Measurements from ENCODE around the gene JAK1. TPM values are rescaled to one million over a fixed set of nuclear protein-coding genes. Genes with fewer than 3 reads are reported as not detected.

JAK1 gene
- total RNA-seq, 1 experiment from 2014 or later = 138 TPM

GRCh38 chr1:64923294-64923718, 43.0 kb downstream of the JAK1 start:
- Histone ChIP-seq H3K4me1 (ENCODE audit: control insufficient read depth, insufficient read depth, low read length) (peaks cover 46% of the 10 kb centered on the region), H3K4me3 (ENCODE audit: low read depth in 2 of 2, low read length in 2 of 2) (no peak overlapping the region), H3K36me3 (ENCODE audit: control insufficient read depth, insufficient read depth, low read length) (no peaks in the 10 kb centered on the region), H3K27ac (ENCODE audit: low read length) (no peak overlapping the region), H3K27me3 (ENCODE audit: control insufficient read depth, insufficient read depth, low read length) (no peaks in the 10 kb centered on the region), H3K9me3 (ENCODE audit: control insufficient read depth, insufficient read depth, low read depth, low read length) (no peaks in the 10 kb centered on the region)
- intact Hi-C loops (cut with micrococcal nuclease; ENCODE audit: unreplicated experiment) = no loop called here
- TF ChIP-seq POLR2AphosphoS5 (IDR thresholded peaks at IDR 0.05; ENCODE audit: low read depth, low read length) (no peak), SIN3A (IDR thresholded peaks at IDR 0.05; ENCODE audit: borderline replicate concordance, insufficient read depth, low read depth, low read length) (no peak), TCF7L2 (IDR thresholded peaks at IDR 0.05; ENCODE audit: low read depth, low read length) (no peak), CTCF (IDR thresholded peaks at IDR 0.05) (no peak), REST (IDR thresholded peaks at IDR 0.05; ENCODE audit: insufficient read depth in 1 of 2, low read depth in 2 of 2, low read length in 1 of 2) (no peak)
- ATAC-seq (no peak), DNase-seq (ENCODE audit: low read depth, low spot score) (no peak)
- no TSS peak for BruUV-seq (replicated peaks)
- in situ Hi-C loops (cut with HindIII; ENCODE audit: low pct_unique_long_range_greater_than_20kb, low sequenced_read_pairs) = no loop called here
- POLR2A ChIA-PET = no interaction called here
- CTCF ChIA-PET = no interaction called here

- H3K4me3 ChIP-seq (ENCODE audit: low read depth in 2 of 2, low read length in 2 of 2) = no peak overlapping the region
- ChIA-PET CTCF (no interaction called here), POLR2A (interaction anchor here (0.6 kb wide), 1 partner anchor 44 kb away, joined by 3 read pairs; no protein-coding TSS in a partner anchor)
- peaks cover 47% of the 10 kb centered on the region for H3K4me1 ChIP-seq (ENCODE audit: control insufficient read depth, insufficient read depth, low read length)
- no peaks in the 10 kb centered on the region for H3K36me3 ChIP-seq (ENCODE audit: control insufficient read depth, insufficient read depth, low read length)
- BruUV-seq (replicated peaks) = no TSS peak
- H3K9me3 ChIP-seq (ENCODE audit: control insufficient read depth, insufficient read depth, low read depth, low read length) = no peaks in the 10 kb centered on the region
- no peak for ATAC-seq
- no peaks in the 10 kb centered on the region for H3K27me3 ChIP-seq (ENCODE audit: control insufficient read depth, insufficient read depth, low read length)
- no peak for TF ChIP-seq TCF7L2 (IDR thresholded peaks at IDR 0.05; ENCODE audit: low read depth, low read length)
- no peak for TF ChIP-seq SIN3A (IDR thresholded peaks at IDR 0.05; ENCODE audit: borderline replicate concordance, insufficient read depth, low read depth, low read length)
- no peak for TF ChIP-seq REST (IDR thresholded peaks at IDR 0.05; ENCODE audit: insufficient read depth in 1 of 2, low read depth in 2 of 2, low read length in 1 of 2)
- no peak for TF ChIP-seq POLR2AphosphoS5 (IDR thresholded peaks at IDR 0.05; ENCODE audit: low read depth, low read length)
- no peak for TF ChIP-seq CTCF (IDR thresholded peaks at IDR 0.05)
- no peak overlapping the region for H3K27ac ChIP-seq (ENCODE audit: low read length)
- DNase-seq (ENCODE audit: low read depth, low spot score) = no peak
- intact Hi-C loops (cut with micrococcal nuclease; ENCODE audit: unreplicated experiment) = no loop called here
- in situ Hi-C loops (cut with HindIII; ENCODE audit: low pct_unique_long_range_greater_than_20kb, low sequenced_read_pairs) = no loop called here
Measured at GRCh38 chr1:64922336-64922735, 44.0 kb downstream of the JAK1 start.

Measured in Panc1 (cell line).